Measurements from ENCODE around the gene EPS8L1.

DNA sequence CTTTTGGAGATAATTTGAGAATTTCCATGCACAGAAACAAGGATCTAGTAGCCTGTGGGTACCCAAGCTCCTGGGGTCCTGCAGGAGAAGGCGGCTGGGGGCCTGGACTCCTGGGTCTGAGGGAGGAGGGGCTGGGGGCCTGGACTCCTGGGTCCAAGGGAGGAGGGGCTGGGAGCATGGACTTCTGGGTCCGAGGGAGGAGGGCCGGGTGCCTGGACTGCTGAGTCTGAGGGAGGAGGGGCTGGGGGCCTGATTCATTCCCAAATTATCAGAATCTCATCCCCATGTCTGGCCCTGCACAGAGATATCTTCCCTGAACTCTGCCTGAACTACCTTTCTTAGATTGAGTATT lies 12.2 kb upstream of the EPS8L1 start:
- TF ChIP-seq POLR2AphosphoS5 (IDR thresholded peaks at IDR 0.05) (no peak), CTCF (IDR thresholded peaks at IDR 0.05) (no peak)
